ENCODE results near the gene CYP2A6. TPM values are rescaled to one million over a fixed set of nuclear protein-coding genes. Genes with fewer than 3 reads are reported as not detected.

The CYP2A6 gene
- total and polyA plus RNA-seq, 2 experiments from 2014 or later = 0.39 TPM; not detected in 1

- TF ChIP-seq ZNF462 (CRISPR knock-in tag; IDR thresholded peaks at IDR 0.05) = no peak
- TF ChIP-seq ZNF114 (CRISPR knock-in tag; IDR thresholded peaks at IDR 0.05) = no peak
- no peak for TF ChIP-seq CREB1 (CRISPR knock-in tag; IDR thresholded peaks at IDR 0.05; ENCODE audit: low read depth)
- no peak for TF ChIP-seq EZH2phosphoT487 (IDR thresholded peaks at IDR 0.05; ENCODE audit: unreplicated experiment)
- no peak for TF ChIP-seq NANOG (IDR thresholded peaks at IDR 0.05; ENCODE audit: borderline replicate concordance)
- TF ChIP-seq STAT1 (IDR thresholded peaks at IDR 0.05; ENCODE audit: unreplicated experiment) = no peak
- no peak for TF ChIP-seq ETS1 (IDR thresholded peaks at IDR 0.05)
- no peak for TF ChIP-seq EZH2 (IDR thresholded peaks at IDR 0.05; ENCODE audit: low read depth, unreplicated experiment)
- TF ChIP-seq REST (IDR thresholded peaks at IDR 0.05; ENCODE audit: unreplicated experiment) = no peak
These were observed 40.7 kb downstream of the CYP2A6 start (continued) for GRCh38 chr19:40809358-40810086.

Data from GM23338 (cell line).